Endothelial cell of umbilical vein (primary cell): ENCODE data around the gene TCN2.

Source experiments
- CTCF ChIP-seq, 2 donors: IDR thresholded peaks; 1 replicate in 1 of 2; 2 replicates in 1 of 2; pipeline ENCODE4 v1.5.1; 2011; ENCODE audit warnings: low read length in 2 of 2, mild to moderate bottlenecking in 2 of 2, moderate library complexity in 2 of 2, control low read depth in 1 of 2, inconsistent platforms in 1 of 2, low read depth in 1 of 2; ENCODE audit not compliant: insufficient read depth in 1 of 2; ENCODE audit errors: extremely low read depth in 1 of 2
- EZH2 ChIP-seq: IDR thresholded peaks from 2 replicates; pipeline ENCODE4 v1.6.1; 2012; ENCODE audit warnings: borderline replicate concordance, low read depth, mild to moderate bottlenecking, moderate library complexity, low read length, inconsistent platforms; ENCODE audit not compliant: severe bottlenecking
- FOS ChIP-seq: IDR thresholded peaks from 2 replicates; pipeline ENCODE4 v1.6.1; 2011; ENCODE audit warnings: mild to moderate bottlenecking, low read length, moderate library complexity, borderline replicate concordance; ENCODE audit not compliant: insufficient read depth
- MAX ChIP-seq: IDR thresholded peaks from 2 replicates; pipeline ENCODE4 v1.6.1; 2011; ENCODE audit not compliant: insufficient read depth, insufficient read length
- POLR2A ChIP-seq: IDR thresholded peaks from 2 replicates; pipeline ENCODE4 v1.6.1; 2012; ENCODE audit warnings: low read depth, mild to moderate bottlenecking, control low read depth, low read length
- POLR2AphosphoS5 ChIP-seq: IDR thresholded peaks from 2 replicates; pipeline ENCODE4 v1.6.1; 2012; ENCODE audit warnings: low read depth, mild to moderate bottlenecking, control low read depth, low read length, moderate library complexity; ENCODE audit not compliant: insufficient read depth

- TF ChIP-seq CTCF (IDR thresholded peaks at IDR 0.05; ENCODE audit: extremely low read depth in 1 of 2, insufficient read depth in 1 of 2, low read depth in 1 of 2, low read length in 2 of 2) (no peak), FOS (no peak), MAX (no peak), EZH2 (no peak), POLR2AphosphoS5 (no peak), POLR2A (no peak)
These were observed 4.2 kb downstream of the TCN2 start for GRCh38 chr22:30611197-30611596.
